IPS-20b (cell line): ENCODE results near the gene PML.
"Not testable (repeated sequence)": the region's sequence is repeated elsewhere in the genome, so short reads cannot be mapped to it uniquely, and the experiment has no call there.

ENCODE experiments used
- H3K27ac ChIP-seq: one replicate; pipeline ENCODE4 v1.5.1; 2013; ENCODE audit warnings: low read length
- H3K27me3 ChIP-seq: 2 replicates; pipeline ENCODE4 v1.6.1; 2013; ENCODE audit warnings: mild to moderate bottlenecking, low read length, inconsistent platforms; ENCODE audit not compliant: insufficient read depth
- H3K36me3 ChIP-seq: 2 replicates; pipeline ENCODE4 v1.6.1; 2013; ENCODE audit warnings: low read depth, mild to moderate bottlenecking, inconsistent platforms, low read length, moderate library complexity; ENCODE audit not compliant: insufficient read depth
- H3K4me1 ChIP-seq: 2 replicates; pipeline ENCODE4 v1.6.1; 2013; ENCODE audit warnings: mild to moderate bottlenecking, control low read depth, inconsistent platforms, low read length, moderate library complexity; ENCODE audit not compliant: insufficient read depth
- H3K4me3 ChIP-seq: 2 replicates; pipeline ENCODE4 v1.5.1; 2013; ENCODE audit warnings: mild to moderate bottlenecking, low read length, inconsistent platforms
- H3K9ac ChIP-seq: 2 replicates; pipeline ENCODE4 v1.6.1; 2013; ENCODE audit warnings: low read depth, mild to moderate bottlenecking, inconsistent platforms, low read length, moderate library complexity
- H3K9me3 ChIP-seq: 2 replicates; pipeline ENCODE4 v1.6.1; 2013; ENCODE audit warnings: mild to moderate bottlenecking, low read depth, low read length, inconsistent platforms; ENCODE audit not compliant: insufficient read depth

Gene PML

GRCh38 chr15:74062236-74062635 lies 67.7 kb downstream of the PML start:
- no peaks in the 10 kb centered on the region for H3K36me3 ChIP-seq
- no peaks in the 10 kb centered on the region; the same call in 1 of the 2 replicates for H3K27me3 ChIP-seq
- H3K27ac ChIP-seq: no peak overlapping the region
- no peak overlapping the region for H3K4me3 ChIP-seq
- H3K9me3 ChIP-seq: no peaks in the 10 kb centered on the region
- H3K4me1 ChIP-seq: no peaks in the 10 kb centered on the region
- no peak overlapping the region for H3K9ac ChIP-seq

- Histone ChIP-seq H3K36me3 (no peaks in the 10 kb centered on the region), H3K9ac (no peak overlapping the region), H3K27me3 (no peaks in the 10 kb centered on the region), H3K9me3 (no peaks in the 10 kb centered on the region), H3K27ac (no peak overlapping the region), H3K4me1 (no peaks in the 10 kb centered on the region), H3K4me3 (no peak overlapping the region)
These were observed 68.2 kb downstream of the PML start for GRCh38 chr15:74062671-74063070.

GRCh38 chr15:74063425-74064146 lies 69.1 kb downstream of the PML start:
- H3K4me3 ChIP-seq, H3K27ac ChIP-seq, H3K9me3 ChIP-seq, H3K27me3 ChIP-seq, H3K4me1 ChIP-seq, H3K9ac ChIP-seq, H3K36me3 ChIP-seq: not testable (repeated sequence)

GRCh38 chr15:74064183-74064582 lies 69.7 kb downstream of the PML start:
- H3K36me3 ChIP-seq, H3K9ac ChIP-seq, H3K9me3 ChIP-seq, H3K27ac ChIP-seq, H3K4me1 ChIP-seq, H3K4me3 ChIP-seq, H3K27me3 ChIP-seq: not testable (repeated sequence)

- H3K36me3 ChIP-seq: not testable (repeated sequence)
These were observed 70.3 kb downstream of the PML start for GRCh38 chr15:74064822-74065221.

GRCh38 chr15:74065684-74066411 lies 71.3 kb downstream of the PML start:
- not testable (repeated sequence) for H3K4me3 ChIP-seq, H3K27ac ChIP-seq, H3K27me3 ChIP-seq, H3K9me3 ChIP-seq, H3K36me3 ChIP-seq, H3K9ac ChIP-seq, H3K4me1 ChIP-seq

More at GRCh38 chr15:74064822-74065221, 70.3 kb downstream of the PML start:
- H3K9me3 ChIP-seq, H3K27me3 ChIP-seq, H3K27ac ChIP-seq, H3K9ac ChIP-seq, H3K4me3 ChIP-seq, H3K4me1 ChIP-seq: not testable (repeated sequence)

- H3K9ac ChIP-seq, H3K27me3 ChIP-seq, H3K27ac ChIP-seq: not testable (repeated sequence)
These were observed 77.1 kb downstream of the PML start for GRCh38 chr15:74071645-74072044.

GRCh38 chr15:74072132-74072531 lies 77.6 kb downstream of the PML start:
- H3K4me1 ChIP-seq, H3K27ac ChIP-seq, H3K9me3 ChIP-seq, H3K4me3 ChIP-seq, H3K36me3 ChIP-seq, H3K27me3 ChIP-seq, H3K9ac ChIP-seq: not testable (repeated sequence)

More at GRCh38 chr15:74071645-74072044, 77.1 kb downstream of the PML start:
- H3K36me3 ChIP-seq, H3K4me3 ChIP-seq, H3K4me1 ChIP-seq, H3K9me3 ChIP-seq: not testable (repeated sequence)

GRCh38 chr15:74072614-74073337 lies 78.3 kb downstream of the PML start:
- H3K27me3 ChIP-seq, H3K4me1 ChIP-seq, H3K36me3 ChIP-seq, H3K27ac ChIP-seq, H3K9me3 ChIP-seq, H3K4me3 ChIP-seq, H3K9ac ChIP-seq: not testable (repeated sequence)

- not testable (repeated sequence) for H3K9me3 ChIP-seq, H3K27me3 ChIP-seq, H3K36me3 ChIP-seq, H3K4me1 ChIP-seq, H3K4me3 ChIP-seq, H3K9ac ChIP-seq, H3K27ac ChIP-seq
These were observed 81.3 kb downstream of the PML start for GRCh38 chr15:74075781-74076180.

GRCh38 chr15:74082450-74082849 lies 87.9 kb downstream of the PML start, which contains the start of gene GOLGA6A:
TSS of gene GOLGA6A (minus strand) at chr15:74082550. CDS start at chr15:74082509, 41 bp downstream.
- not testable (repeated sequence) for H3K9ac ChIP-seq, H3K36me3 ChIP-seq, H3K9me3 ChIP-seq, H3K4me3 ChIP-seq, H3K27me3 ChIP-seq, H3K4me1 ChIP-seq, H3K27ac ChIP-seq

- H3K27me3 ChIP-seq: not testable (repeated sequence)
These were observed 100.1 kb downstream of the PML start for GRCh38 chr15:74094567-74094966.

More at GRCh38 chr15:74094567-74094966, 100.1 kb downstream of the PML start:
- not testable (repeated sequence) for H3K4me3 ChIP-seq, H3K4me1 ChIP-seq, H3K36me3 ChIP-seq, H3K9me3 ChIP-seq, H3K27ac ChIP-seq, H3K9ac ChIP-seq
